GM20431 (cell line): Measurements from ENCODE around the gene CCL28.

ENCODE experiments used
- in situ Hi-C: fragments of 300-500 bp; cut with MseI, MboI; formaldehyde crosslinking; loops from one replicate; pipeline ENCODE4 v1.15.0; 2020; ENCODE audit warnings: low sequenced_read_pairs; ENCODE audit not compliant: unreplicated experiment

The CCL28 gene

DNA sequence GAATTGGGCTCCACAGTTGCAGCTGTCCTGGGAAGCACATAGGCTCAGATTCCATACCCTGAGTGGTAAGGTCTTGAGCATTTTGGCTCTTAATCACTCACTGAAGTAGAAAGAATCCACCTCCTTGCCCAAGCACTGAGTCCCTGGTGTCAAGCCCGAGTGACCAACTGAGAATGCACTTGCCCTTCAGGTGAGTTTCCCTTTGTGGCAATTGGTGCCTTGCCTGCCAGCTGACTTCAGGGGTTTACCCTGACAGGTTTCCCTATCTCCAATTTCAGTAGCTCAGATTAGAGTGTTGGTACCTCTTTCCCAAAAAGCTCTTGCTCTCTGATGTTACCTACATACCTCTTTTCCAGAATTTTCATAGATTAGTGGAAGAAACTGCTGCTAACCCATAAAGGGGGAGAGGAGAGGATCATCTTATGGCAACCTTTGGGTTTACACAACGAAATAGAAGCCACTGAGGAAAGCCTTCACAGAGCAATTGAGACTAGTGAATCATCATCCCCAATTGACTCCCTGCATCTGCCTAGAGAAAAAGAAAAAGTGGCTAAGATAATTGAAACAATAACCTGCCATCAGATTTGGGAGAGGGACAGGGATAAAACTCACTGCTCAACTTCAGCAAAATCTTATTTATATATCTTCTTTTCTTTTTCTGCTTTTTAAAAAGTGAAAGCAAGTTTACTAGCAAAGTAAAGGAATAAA lies 48.6 kb downstream of the CCL28 start:
- in situ Hi-C loops: no loop called here

DNA sequence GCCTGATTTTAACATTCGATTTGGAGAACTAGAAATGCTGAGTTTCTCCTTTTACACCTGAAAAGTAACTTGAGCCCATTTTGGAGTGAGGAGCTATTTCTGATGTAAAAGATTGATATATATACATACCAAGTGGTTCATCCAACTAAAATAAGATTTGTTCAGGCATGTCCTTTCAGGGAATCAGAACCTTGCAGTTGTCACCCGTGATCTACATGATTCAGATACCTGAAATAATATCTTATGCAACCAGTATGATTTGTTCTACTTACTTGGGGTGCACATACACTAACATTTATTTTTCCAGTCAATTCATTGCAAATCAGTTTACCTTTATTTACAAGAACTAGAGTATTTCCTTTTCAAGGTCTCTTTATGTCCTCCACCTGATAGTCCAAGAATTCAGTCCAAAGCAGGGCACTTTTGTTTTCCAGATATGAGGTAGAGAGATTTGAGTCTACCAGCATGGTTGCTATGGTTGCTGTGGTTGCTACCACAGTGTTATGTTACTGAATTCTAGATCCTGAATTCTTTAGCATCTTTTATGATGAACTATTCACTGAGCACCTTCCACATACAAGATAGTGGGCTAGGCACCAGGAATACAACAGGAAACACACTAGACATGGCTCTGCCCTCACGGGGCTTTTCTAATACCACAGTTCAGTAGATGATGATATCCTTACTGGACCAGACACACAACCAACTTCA lies 49.3 kb downstream of the CCL28 start:
- in situ Hi-C loops: no loop called here

DNA sequence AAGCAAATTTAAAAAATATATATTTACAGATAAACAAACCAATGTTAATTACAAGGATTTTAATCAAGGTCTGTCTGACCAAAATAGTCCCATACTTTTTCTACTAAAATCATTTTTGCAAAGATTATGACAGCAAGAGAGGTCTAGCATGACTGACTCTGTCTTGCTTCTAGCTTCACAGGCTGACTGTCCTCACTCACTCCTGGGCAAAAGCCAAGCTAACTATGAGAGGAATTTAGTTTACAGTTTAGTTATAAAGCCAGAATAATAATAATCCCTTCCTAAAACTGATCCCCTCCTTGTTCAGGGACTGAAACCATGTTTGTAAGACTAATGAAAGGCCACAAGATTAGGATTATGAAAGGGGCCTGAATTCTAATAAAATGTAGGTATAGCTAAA lies 53.5 kb downstream of the CCL28 start:
- in situ Hi-C loops: no loop called here

DNA sequence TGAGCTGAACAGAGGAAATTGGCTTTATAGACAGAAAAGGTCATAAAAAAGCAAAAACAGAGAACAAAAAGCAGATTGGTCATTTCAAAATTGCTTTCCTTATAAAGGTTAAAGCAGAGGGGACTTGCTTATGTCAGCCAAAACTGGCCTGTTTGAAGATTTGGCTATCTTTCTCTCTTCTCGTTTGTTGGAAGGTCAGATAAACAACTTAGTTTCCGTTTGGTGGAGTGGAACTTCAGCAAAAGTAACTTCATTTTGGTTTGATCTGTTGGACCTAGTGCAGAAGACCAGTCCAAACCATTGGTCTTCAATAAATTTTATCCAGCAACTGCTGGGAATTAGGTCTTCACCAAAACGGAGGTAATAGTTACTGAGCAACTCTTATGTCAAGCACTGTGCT lies 53.9 kb downstream of the CCL28 start:
- in situ Hi-C loops: no loop called here

DNA sequence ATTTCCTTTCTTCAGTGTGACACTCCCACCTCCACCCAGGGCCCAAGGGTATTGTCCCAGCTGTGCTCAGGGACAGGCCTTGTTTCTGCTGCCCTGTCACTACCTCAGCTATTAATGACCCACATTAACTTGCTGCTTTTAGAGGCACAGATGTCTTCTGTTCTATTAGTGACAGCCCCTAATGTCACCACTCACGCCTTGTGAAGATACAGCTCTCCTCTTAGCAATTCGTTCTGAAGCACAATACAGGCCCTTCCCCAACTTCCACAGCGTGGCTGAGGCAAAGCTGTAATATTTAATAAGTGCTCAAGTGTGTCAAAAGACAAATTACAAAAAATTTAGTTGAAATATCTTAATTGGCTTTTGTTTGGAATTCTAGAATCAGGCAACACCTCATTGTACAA lies 54.3 kb downstream of the CCL28 start:
- in situ Hi-C loops: no loop called here

DNA sequence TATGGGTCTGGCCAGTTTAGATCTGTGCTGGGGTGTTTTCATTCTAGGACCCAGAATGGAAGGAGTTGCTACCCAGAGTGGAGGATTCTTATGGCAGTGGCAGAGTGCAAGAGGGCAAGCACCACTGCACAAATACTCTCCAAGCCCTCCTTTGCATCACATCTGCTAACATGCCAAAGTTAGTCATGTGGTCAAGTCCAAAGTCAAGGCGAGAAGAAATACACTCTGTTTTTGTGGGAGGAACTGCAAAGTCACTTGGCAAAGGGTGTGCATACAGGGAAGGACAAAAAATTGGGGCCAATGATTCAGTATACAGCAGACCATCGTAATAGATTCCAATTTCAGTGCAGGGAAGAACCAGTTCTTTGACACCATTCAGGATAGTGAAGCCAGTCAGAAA lies 55.1 kb downstream of the CCL28 start:
- in situ Hi-C loops: no loop called here

DNA sequence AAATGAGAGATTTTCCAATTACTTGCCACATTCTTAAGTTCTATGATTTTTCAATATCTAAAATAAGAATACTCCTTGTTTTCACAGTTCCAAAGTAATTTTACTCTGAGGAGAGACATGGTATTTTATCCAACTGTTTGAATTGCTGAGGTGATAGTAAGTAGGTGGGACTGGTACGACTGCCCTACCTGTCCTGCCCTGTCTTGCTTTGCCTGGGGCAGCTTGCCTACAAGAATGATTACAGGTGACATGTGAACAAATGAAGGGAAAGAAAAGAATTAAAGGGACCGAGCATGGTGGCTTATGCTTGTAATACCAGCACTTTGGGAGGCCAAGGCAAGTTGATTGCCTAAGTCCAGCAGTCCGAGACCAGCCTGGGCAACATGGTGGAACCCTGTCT lies 57.4 kb downstream of the CCL28 start:
- in situ Hi-C loops: no loop called here

DNA sequence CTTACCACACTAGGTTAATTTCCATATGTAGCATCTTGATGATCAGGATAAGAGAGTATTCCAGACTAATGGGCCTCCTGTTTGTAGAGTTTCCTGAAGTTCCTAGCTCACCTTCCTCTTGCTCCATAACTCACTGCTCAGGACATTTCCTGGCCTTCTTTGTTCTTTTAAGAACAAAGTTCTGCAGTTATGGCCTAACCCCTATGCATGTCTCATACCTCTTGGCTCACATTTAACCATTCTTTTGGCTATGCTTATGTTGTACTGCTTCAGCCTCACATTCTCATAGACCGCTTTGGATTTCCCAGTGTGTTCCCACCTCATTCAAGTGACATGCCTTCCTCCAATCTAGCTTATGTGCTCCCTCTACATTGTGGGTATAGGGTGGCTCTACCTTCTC lies 58.5 kb downstream of the CCL28 start:
- in situ Hi-C loops: no loop called here

DNA sequence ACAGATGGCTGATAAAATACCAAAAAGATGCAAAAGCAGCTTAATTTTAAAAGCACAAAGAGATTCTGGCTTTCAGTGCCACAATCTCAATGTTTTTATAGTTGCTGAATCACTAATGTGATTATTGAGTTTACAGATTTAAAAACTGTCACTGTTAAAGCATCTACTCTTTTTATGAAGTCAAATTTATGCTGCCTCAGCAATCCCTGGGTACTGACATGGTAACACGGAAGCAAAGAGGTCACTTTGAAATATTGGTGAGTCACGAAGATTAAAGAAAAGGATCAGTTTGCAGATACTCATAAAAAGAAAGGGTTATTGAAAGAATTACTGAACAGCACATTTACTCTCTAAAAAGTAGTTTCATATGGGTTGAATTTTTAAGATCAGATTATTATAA lies 59.3 kb downstream of the CCL28 start:
- in situ Hi-C loops: no loop called here

DNA sequence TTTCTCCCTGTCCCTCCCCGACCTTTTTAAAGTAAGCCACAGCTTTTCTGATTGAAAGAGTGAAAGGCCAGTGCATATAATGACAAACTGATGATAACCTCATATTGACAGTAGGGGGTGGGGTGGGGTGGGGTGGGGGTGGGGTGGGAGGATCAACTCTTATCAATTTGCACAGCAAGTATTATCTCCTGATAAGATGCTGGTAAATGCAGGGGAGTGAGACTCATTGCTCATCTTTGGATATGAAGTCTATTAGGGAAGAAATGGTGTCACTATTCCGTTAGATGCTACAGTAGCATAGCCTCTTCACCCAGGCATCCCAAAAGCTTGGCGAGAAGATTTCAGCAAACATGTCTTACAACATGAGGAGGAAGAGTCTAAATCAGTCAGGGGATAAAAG lies 60.1 kb downstream of the CCL28 start:
- in situ Hi-C loops: no loop called here

DNA sequence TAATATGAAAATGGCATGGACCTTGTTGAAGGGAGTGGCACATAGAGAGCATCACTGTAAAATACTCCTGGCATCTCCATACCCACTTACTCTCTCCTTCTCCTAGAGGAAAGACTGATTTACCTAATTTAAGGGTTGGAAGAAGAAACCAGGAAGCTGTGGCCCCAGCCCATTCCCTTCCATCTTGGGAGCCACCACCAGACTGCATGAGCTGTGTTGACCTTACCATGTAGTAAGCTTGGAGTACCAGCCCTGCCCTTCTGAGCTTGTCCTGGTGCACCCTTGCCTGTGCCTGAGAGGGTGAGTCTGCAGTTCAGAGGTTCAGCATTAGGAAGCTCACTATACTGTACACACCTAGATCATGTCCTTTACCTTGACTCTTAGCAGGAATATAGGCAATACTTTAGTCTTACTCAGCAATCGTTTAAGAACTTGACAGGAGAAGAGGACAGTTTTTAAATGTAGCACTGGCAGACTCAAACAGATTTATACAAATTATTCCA lies 63.3 kb downstream of the CCL28 start:
- in situ Hi-C loops: no loop called here

DNA sequence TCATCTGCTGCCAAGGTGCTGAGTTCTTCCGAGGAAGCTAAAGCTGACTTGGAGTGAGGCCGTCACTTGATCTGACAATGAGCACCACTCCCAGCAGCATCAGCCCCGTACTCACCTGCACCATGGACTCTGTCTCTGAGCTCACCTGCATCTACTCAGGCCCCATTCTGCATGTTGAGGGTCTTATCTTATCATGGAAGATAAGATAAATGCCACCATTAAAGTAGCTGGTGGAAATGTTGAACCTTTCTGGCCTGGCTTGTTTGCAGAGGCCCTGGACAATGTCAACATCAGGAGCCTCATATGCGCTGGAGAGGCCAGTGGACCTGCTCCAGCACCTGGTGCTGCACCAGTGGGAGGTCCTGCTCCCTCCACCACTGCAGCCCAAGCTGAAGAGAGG lies 64.0 kb downstream of the CCL28 start:
- in situ Hi-C loops: no loop called here

DNA sequence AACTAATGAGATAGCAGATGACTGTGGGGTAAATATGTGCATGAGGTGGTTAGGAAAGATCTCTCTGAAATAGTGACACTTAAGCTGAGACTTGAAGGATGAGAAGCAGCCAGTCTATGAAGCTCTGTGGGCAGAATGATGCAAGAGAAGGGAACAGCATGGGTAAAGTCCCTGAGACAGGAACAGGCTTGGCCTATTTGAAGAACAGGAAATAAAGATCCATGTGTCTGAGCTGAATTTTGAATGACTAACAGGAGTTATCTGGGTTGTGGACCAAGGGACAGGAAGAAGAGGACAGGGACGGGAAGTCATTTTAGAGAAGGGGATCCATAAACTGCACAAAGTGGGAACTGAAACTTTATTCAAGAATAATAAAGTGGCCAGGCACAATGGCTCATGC lies 73.3 kb downstream of the CCL28 start:
- in situ Hi-C loops: no loop called here

DNA sequence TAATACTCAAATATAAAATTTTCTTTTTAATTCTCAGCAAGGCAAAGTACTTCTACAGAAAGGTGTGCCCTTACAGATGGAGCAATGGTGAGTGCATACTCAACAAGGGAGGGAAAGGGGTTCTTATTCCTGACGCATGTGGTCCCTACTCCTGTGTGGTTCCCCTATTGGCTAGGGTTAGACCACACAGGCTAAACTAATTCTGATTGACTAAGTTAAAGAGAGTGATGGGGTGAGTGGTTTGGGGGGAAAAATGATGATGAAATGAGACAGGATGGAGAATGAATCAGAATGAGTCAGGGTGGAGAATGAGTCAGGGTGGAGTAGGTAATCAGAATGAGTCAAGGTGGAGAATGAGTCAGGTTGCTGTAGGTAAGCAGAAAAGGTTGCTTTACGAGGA lies 76.0 kb downstream of the CCL28 start:
- in situ Hi-C loops: no loop called here

DNA sequence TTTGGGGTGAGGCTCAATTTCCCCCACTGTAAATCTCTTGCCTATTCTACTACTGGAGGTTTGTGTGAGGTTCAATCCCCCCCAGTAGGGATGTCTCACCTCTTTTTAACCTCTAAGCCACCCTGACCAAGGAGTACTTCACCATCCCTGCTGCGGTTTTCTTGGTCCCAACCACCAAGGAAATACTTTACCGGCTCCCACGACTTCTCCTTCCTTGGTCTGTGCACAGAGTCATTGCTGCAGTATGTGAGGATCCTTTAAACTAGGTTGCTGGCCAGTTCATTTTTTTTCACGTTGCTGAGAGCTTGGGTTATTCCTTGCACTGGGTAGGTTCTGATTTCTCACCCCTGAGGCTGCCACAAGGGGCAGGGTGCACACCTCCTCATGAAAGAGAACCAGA lies 76.5 kb downstream of the CCL28 start:
- in situ Hi-C loops: no loop called here

DNA sequence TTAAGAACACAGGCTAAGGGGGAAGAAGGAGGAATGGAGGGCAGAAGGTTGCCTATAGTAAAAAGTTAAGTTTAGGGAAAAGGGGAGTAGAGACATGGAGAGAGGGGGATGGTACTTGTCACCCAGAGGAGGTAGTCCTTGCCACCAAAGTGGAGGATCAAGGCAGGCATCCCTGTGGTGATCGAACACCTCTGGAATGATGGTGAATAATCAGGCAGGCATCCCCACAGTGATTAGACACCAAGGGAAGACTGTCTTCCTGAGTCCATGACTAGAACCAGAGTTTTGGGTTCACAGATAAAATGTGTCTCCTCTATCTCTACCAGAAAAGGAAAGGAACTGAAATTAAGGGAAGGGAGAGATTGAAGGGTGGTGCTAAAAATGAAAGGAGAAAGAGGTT lies 79.8 kb downstream of the CCL28 start:
- in situ Hi-C loops: no loop called here
